ENCODE measurements around the gene CPNE6. TPM values are rescaled to one million over a fixed set of nuclear protein-coding genes. Genes with fewer than 3 reads are reported as not detected.

CPNE6 gene
- total RNA-seq, 1 donor from 2014 or later, result not detected

DNA sequence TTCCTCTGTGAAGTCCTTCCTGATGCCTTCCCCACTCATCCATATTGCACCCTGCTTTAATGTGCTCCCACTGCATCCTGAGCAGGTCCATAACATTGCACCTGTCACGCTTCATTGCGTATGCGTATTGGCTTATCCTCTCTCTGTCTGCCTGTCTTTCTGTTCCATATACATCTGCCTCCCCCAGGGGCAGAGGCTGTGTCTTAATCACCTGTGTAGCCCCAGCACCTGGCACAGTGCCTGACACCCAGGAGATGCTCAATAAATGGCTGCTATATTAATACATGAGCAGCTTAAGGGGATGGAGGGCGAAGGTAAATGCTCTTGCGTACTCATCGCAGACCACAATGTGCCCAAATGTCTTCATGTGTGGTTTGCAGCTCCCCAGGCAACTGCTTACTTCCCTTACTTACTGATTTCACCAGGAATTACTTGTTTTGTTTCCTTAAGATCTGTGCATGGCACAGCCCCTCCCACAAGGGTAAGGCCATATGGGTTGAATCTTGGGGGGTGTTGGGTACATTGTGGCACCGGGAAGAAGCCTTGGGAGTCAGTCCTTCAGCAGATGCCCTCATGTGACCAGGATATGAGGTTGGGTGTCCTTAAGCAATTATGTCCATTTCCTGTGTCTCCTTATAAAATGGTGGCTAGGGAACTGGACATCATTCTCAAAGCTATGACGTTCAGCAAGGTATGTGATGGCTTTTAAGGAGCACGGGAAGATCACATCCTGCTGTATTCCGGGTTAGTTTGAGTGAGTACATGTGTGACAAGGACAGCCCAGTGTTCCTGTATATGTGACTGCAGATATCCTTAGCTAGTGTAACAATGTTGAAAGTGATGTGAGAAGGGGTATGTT, 848 bp upstream of the CPNE6 start:
- no peak overlapping the region for H3K4me3 Mint-ChIP-seq (ENCODE audit: unreplicated experiment)
- peaks cover 20% of the 10 kb centered on the region for H3K27me3 Mint-ChIP-seq (ENCODE audit: unreplicated experiment)
- TF ChIP-seq, protein P1, sequence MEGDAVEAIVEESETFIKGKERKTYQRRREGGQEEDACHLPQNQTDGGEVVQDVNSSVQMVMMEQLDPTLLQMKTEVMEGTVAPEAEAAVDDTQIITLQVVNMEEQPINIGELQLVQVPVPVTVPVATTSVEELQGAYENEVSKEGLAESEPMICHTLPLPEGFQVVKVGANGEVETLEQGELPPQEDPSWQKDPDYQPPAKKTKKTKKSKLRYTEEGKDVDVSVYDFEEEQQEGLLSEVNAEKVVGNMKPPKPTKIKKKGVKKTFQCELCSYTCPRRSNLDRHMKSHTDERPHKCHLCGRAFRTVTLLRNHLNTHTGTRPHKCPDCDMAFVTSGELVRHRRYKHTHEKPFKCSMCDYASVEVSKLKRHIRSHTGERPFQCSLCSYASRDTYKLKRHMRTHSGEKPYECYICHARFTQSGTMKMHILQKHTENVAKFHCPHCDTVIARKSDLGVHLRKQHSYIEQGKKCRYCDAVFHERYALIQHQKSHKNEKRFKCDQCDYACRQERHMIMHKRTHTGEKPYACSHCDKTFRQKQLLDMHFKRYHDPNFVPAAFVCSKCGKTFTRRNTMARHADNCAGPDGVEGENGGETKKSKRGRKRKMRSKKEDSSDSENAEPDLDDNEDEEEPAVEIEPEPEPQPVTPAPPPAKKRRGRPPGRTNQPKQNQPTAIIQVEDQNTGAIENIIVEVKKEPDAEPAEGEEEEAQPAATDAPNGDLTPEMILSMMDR (IDR thresholded peaks at IDR 0.05), result no peak
- no peaks in the 10 kb centered on the region for H3K4me1 Mint-ChIP-seq (ENCODE audit: unreplicated experiment)
- no peak overlapping the region for H3K27ac Mint-ChIP-seq (ENCODE audit: unreplicated experiment)
- no peaks in the 10 kb centered on the region for H3K36me3 Mint-ChIP-seq (ENCODE audit: unreplicated experiment)
- H3K9me3 Mint-ChIP-seq (ENCODE audit: unreplicated experiment), result no peaks in the 10 kb centered on the region
- DNase-seq (ENCODE audit: extremely low spot score, unreplicated experiment), result no peak

DNA sequence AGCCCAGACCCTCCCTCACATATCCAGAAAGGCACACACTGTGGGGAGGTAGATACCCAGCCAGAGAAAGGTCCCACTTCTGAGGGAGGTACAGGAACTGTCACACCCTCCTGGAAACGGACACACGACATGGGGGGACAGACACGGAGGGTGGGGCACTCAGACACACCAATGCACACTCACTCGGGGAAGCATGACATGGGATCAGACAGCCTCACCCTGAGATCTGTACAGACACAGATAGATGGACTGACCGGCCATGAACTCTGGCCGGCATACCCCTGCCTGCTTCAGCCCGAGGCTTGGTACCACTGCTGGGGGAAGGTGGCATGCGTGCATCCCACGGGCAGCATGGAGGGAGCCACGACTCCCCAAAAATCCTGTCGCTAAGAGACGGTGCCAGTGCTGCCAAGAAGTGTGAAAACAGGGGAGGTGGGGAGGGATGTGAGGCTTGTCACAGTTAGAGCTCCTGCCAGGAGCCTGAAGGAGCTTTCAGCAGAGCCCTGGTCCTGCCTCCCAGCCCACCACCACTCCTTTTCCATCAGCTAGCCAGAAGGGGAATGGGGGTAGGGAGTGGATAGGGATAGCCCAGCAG, 571 bp downstream of the CPNE6 start:
- H3K4me1 Mint-ChIP-seq (ENCODE audit: unreplicated experiment), result no peaks in the 10 kb centered on the region
- no peak overlapping the region for H3K27ac Mint-ChIP-seq (ENCODE audit: unreplicated experiment)
- TF ChIP-seq, protein P1 (IDR thresholded peaks at IDR 0.05), result no peak
- no peaks in the 10 kb centered on the region for H3K9me3 Mint-ChIP-seq (ENCODE audit: unreplicated experiment)
- H3K36me3 Mint-ChIP-seq (ENCODE audit: unreplicated experiment), result no peaks in the 10 kb centered on the region
- H3K27me3 Mint-ChIP-seq (ENCODE audit: unreplicated experiment), result peaks cover 19% of the 10 kb centered on the region
- DNase-seq (ENCODE audit: extremely low spot score, unreplicated experiment), result no peak
- no peak overlapping the region for H3K4me3 Mint-ChIP-seq (ENCODE audit: unreplicated experiment)

DNA sequence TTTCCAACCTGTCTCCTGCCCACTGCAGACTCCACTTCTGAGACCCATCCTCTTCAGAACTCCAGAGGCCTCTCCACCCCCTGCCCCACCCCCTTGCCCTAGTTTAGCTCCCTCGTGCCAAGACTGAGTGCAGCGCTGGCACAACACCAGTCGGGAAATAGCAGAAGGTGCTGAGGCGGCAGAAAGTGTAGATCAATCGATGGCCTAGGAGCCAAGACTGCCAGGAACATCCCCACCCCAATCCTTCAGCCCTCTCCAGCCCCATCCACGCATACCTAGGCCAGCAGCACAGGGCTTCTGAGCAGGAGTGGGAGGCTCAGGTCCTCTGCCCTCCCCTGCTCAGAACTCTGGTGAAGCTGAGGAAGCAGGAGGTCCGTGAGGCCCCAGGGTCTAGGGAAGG, 1.1 kb downstream of the CPNE6 start:
- Mint-ChIP-seq H3K4me1 (ENCODE audit: unreplicated experiment) (no peaks in the 10 kb centered on the region), H3K27me3 (ENCODE audit: unreplicated experiment) (peaks cover 17% of the 10 kb centered on the region), H3K36me3 (ENCODE audit: unreplicated experiment) (no peaks in the 10 kb centered on the region), H3K9me3 (ENCODE audit: unreplicated experiment) (no peaks in the 10 kb centered on the region), H3K27ac (ENCODE audit: unreplicated experiment) (no peak overlapping the region), H3K4me3 (ENCODE audit: unreplicated experiment) (no peak overlapping the region)
- DNase-seq (ENCODE audit: extremely low spot score, unreplicated experiment), result no peak
- TF ChIP-seq, protein P1 (IDR thresholded peaks at IDR 0.05), result no peak

DNA sequence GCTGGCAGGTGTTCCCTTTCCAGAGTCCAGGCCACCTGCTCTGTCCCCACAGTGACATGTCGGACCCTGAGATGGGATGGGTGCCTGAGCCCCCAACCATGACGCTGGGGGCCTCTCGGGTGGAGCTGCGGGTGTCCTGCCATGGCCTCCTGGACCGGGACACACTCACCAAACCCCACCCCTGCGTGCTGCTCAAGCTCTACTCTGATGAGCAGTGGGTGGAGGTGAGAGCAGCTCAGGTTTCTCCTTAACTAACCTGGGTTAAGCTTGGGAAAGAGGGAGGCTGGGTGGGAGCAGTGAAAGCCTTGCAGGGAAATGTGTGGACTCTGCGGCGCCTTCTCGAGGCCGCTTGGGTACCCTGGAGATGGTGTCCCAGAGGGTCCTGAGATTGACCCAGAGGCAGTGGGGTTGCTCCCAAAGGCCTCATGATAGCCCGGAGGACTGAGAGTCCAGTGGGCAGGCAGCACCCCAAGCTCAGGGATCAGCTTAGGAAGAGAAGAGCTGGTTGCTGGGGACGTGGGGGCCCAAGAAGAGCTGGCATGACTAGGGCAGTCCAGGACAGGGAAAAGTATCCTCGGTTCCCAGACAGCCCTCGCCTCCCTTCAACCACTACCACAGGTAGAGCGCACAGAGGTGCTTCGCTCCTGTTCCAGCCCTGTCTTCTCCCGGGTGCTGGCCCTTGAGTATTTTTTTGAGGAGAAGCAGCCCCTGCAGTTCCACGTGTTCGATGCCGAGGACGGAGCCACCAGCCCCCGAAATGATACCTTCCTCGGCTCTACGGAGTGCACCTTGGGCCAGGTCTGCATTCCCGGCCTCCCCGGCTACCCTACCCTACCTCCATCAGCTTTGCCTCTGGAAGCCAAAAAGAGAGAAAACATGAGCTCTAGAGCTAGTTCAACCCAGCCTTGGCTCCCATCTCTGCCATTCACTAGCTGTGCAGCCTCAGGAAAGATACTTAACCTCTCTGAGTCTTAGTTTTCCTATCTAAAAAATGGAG, 1.8 kb downstream of the CPNE6 start:
- Mint-ChIP-seq H3K27ac (ENCODE audit: unreplicated experiment) (no peak overlapping the region), H3K9me3 (ENCODE audit: unreplicated experiment) (no peaks in the 10 kb centered on the region), H3K27me3 (ENCODE audit: unreplicated experiment) (peaks cover 15% of the 10 kb centered on the region), H3K4me1 (ENCODE audit: unreplicated experiment) (no peaks in the 10 kb centered on the region), H3K36me3 (ENCODE audit: unreplicated experiment) (no peaks in the 10 kb centered on the region), H3K4me3 (ENCODE audit: unreplicated experiment) (no peak overlapping the region)
- TF ChIP-seq, protein P1 (IDR thresholded peaks at IDR 0.05), result no peak
- no peak for DNase-seq (ENCODE audit: extremely low spot score, unreplicated experiment)

All from osteocyte (in vitro differentiated cells).